Anterior cingulate cortex (tissue), 58 donors: ENCODE measurements around the gene PDE7B.
"Not testable (repeated sequence)": the region's sequence is repeated elsewhere in the genome, so short reads cannot be mapped to it uniquely, and the experiment has no call there.

Experiments used
- DNase-seq, 58 donors: peaks; one replicate each; lab custom pipeline; 2025; lab: John Stamatoyannopoulos, UW

The PDE7B gene

GRCh38 chr6:136213012-136213539 is 361.6 kb downstream of the PDE7B start:
- no peak for DNase-seq

DNA sequence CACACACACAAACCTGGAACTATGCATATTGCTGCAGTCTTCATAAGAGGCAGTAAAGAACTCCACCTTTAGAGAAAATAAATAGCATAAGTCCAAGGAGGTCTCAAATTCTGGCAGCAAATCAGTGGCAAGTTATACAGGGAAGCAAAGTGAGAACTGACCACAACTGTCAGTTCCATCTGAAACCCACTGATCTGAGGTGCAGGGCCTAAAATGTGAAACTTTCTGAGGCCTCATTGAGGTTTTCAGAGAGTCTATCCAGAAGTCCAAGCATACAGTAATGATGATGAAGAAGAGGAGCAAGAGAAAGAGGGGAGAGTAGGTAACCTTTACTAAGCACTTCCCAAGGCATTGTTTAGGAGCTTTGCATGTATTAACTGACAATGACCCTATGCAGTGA is 362.4 kb downstream of the PDE7B start:
- no peak for DNase-seq

GRCh38 chr6:136216503-136217401 is 365.3 kb downstream of the PDE7B start:
- DNase-seq = no peak

DNA sequence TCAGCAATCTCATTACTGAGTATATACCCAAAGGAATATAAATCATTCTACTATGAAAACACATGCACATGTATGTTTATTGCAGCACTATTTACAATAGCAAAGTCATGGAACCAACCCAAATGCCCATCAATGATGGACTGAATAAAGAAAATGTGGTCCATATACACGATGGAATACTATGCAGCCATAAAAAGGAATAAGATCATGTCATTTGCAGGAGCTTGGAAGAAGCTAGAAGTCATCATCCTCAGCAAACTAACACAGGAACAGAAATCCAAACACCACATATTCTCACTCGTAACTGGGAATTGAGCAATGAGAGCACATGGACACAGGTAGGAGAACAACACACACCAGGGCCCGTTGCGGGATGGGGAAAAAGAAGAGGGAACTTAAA is 373.5 kb downstream of the PDE7B start:
- DNase-seq = not testable (repeated sequence)

DNA sequence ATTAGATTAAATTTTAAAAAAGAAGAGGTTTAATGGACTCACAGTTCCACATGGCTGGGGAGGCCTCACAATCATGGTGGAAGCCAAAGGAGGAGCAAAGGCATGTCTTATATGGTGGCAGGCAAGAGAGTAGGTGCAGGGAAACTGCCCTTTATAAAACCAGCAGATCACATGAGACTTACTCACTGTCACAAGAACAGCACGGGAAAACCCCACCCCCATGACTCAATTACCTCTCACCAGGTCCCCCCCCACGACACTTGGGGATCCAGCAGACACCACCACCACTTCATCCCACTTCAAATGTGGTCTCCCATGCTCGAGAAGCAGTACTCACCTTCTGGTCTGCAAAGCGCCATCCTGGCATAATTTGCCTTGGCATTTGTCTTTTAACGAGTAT is 374.0 kb downstream of the PDE7B start:
- DNase-seq = no peak

DNA sequence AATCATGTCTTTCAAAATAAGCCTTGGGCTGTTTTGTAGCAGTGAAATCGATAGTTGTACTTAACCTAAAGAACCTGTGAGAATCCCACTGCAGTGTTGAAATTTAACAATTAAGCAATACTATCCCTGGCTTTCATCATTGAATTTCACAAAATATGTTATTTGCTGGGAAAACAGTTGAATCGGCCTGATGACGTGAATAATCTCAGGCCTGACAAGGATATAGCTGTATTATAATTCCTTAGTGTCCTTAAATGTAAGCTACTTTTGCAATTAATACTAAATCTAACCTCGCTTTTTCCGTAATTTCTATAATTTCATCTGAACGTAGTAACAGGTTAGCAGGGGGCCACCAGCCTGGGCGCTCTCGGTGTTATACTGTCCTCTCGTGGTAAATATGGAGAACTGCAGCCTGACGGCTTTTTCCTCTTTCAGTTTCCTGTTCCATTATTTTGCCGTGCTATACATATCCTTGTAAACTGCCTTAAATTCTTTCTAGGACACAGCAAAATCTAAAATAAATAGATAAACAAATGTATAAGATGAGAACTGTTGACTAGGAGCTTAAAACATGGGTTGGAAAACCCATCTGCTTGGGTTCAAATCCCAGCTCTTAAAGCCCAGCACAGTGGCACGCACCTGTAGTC is 374.6 kb downstream of the PDE7B start:
- peak in 36 of 58 donors; percentile 1 to 53 (median 8) for DNase-seq

GRCh38 chr6:136226674-136227377 is 375.3 kb downstream of the PDE7B start:
- DNase-seq = no peak

- peak in 2 of 58 donors; percentile 2 to 11 for DNase-seq
These were observed 377.3 kb downstream of the PDE7B start for GRCh38 chr6:136228814-136229213.

GRCh38 chr6:136230219-136230853 is 378.8 kb downstream of the PDE7B start:
- no peak for DNase-seq

DNA sequence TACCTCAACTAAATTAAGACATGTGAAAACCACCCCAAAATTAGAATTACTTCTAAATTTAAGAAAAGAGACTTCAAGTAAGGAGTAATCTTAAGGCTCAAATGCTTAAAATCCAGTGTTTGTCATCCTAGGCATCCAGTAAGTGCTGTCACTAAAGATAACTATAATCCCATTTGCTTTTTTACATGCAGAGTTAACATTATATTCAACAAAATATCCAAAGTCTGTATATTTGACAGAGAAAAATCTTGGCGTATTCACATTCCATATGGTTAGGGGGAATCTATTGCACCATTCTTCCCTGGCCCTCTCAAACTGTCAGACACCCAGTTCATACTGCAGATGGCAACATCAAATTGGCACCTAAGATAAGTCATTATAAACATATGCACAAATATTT is 381.2 kb downstream of the PDE7B start:
- no peak for DNase-seq

- no peak for DNase-seq
These were observed 383.7 kb downstream of the PDE7B start for GRCh38 chr6:136235233-136235564.

DNA sequence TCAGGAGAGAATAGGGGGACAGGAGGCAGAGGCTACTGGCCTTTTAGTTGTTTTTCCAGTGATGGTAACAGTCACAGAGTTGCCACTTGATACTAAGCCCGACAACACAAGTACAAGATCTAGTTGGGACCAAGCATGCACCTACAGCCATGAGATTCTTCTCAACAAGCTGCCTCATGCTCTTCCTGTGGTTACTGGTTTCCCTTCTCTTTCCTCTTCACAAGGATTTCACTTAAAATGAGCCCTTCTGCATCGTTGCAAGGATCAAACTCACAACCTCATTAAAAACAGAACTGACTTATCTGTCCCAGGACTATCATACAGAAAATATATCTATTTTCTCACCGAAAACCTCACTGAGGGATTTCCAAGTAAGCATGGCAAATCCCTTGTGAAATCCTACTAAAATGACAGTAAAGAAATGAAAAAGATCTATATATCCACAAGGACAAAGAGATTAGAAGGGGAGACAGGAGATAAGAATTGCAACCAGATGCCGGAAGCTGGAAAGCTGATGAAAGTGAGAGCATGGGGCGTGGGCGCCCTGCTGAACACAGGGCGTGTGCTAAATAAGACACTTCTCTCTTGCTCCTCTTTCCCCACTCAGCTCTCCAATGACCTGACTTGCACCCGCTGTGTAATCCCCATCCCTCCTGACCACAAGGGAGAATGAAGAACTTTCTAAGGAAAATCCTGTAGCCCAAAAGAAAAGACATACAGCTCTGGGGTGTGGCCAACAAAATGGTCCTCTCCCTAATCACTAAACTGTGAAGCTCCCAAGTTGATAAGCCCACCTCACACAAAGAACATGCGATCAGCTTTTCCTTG is 385.2 kb downstream of the PDE7B start:
- no peak for DNase-seq

DNA sequence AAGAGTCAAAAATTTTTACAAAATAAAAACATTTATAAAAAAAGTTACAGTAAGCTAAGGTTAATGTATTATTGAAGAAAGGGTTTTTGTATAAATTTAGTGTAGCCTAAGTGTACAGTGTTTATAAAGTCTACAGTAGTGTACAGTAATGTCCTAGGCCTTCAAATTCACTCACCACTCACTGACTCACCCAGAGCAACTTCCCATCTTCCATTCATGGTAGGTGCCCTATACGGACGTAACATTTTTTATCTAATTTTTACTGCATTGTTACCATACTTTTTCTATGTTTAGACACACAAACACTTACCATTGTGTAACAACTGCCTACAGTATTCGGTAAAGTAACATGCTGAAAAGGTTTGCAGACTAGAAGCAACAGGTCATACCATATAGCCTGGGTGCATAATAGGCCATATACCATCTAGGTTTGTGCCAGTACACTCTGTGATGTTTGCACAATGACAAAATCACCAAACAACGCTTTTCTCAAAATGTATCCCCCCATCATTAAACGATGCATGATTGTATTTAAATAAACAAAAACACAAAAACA is 392.6 kb downstream of the PDE7B start:
- DNase-seq = no peak
